OCI-M2 (cell line): Measurements from ENCODE around the gene RBMX2.

ENCODE experiments used
- DNase-seq: peaks from one replicate; lab custom pipeline; 2025; ENCODE audit not compliant: unreplicated experiment; lab: John Stamatoyannopoulos, UW

The RBMX2 gene

GRCh38 chrX:130444641-130445336 lies 43.0 kb downstream of the RBMX2 start:
- no peak for DNase-seq

GRCh38 chrX:130446974-130447373 lies 45.2 kb downstream of the RBMX2 start:
- no peak for DNase-seq
